ENCODE data around the gene DIP2C.

GRCh38 chr10:535952-536351, 153.5 kb downstream of the DIP2C start:
- TF ChIP-seq ATF6 (CRISPR knock-in tag; IDR thresholded peaks at IDR 0.05) (no peak), KAT7 (CRISPR knock-in tag; IDR thresholded peaks at IDR 0.05; ENCODE audit: borderline replicate concordance) (no peak), TP53 (CRISPR knock-in tag; IDR thresholded peaks at IDR 0.05) (no peak), USF2 (CRISPR knock-in tag; IDR thresholded peaks at IDR 0.05) (no peak), NR2C2 (CRISPR knock-in tag; IDR thresholded peaks at IDR 0.05) (no peak), SMAD3 (CRISPR knock-in tag; IDR thresholded peaks at IDR 0.05; ENCODE audit: borderline replicate concordance) (no peak), NFATC4 (CRISPR knock-in tag; IDR thresholded peaks at IDR 0.05) (no peak), SP1 (CRISPR knock-in tag; conservative IDR thresholded peaks at IDR 0.05) (no peak), ZNF423 (CRISPR knock-in tag; IDR thresholded peaks at IDR 0.05) (no peak), ZNF121 (CRISPR knock-in tag; IDR thresholded peaks at IDR 0.05) (no peak)
- TF ChIP-seq, protein P1, sequence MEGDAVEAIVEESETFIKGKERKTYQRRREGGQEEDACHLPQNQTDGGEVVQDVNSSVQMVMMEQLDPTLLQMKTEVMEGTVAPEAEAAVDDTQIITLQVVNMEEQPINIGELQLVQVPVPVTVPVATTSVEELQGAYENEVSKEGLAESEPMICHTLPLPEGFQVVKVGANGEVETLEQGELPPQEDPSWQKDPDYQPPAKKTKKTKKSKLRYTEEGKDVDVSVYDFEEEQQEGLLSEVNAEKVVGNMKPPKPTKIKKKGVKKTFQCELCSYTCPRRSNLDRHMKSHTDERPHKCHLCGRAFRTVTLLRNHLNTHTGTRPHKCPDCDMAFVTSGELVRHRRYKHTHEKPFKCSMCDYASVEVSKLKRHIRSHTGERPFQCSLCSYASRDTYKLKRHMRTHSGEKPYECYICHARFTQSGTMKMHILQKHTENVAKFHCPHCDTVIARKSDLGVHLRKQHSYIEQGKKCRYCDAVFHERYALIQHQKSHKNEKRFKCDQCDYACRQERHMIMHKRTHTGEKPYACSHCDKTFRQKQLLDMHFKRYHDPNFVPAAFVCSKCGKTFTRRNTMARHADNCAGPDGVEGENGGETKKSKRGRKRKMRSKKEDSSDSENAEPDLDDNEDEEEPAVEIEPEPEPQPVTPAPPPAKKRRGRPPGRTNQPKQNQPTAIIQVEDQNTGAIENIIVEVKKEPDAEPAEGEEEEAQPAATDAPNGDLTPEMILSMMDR (IDR thresholded peaks at IDR 0.05), result no peak
- TF ChIP-seq, protein P2, sequence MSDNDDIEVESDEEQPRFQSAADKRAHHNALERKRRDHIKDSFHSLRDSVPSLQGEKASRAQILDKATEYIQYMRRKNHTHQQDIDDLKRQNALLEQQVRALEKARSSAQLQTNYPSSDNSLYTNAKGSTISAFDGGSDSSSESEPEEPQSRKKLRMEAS (CRISPR knock-in tag; IDR thresholded peaks at IDR 0.05), result no peak
- TF ChIP-seq, protein P3, sequence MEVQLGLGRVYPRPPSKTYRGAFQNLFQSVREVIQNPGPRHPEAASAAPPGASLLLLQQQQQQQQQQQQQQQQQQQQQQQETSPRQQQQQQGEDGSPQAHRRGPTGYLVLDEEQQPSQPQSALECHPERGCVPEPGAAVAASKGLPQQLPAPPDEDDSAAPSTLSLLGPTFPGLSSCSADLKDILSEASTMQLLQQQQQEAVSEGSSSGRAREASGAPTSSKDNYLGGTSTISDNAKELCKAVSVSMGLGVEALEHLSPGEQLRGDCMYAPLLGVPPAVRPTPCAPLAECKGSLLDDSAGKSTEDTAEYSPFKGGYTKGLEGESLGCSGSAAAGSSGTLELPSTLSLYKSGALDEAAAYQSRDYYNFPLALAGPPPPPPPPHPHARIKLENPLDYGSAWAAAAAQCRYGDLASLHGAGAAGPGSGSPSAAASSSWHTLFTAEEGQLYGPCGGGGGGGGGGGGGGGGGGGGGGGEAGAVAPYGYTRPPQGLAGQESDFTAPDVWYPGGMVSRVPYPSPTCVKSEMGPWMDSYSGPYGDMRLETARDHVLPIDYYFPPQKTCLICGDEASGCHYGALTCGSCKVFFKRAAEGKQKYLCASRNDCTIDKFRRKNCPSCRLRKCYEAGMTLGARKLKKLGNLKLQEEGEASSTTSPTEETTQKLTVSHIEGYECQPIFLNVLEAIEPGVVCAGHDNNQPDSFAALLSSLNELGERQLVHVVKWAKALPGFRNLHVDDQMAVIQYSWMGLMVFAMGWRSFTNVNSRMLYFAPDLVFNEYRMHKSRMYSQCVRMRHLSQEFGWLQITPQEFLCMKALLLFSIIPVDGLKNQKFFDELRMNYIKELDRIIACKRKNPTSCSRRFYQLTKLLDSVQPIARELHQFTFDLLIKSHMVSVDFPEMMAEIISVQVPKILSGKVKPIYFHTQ (CRISPR knock-in tag; IDR thresholded peaks at IDR 0.05), result no peak

All from WTC11 (cell line).